ENCODE data around the gene SV2C. TPM values are rescaled to one million over a fixed set of nuclear protein-coding genes. Genes with fewer than 3 reads are reported as not detected.

The SV2C gene
- total RNA-seq, 4 donors from 2014 or later, result 0.05 to 0.11 TPM; not detected in 2

DNA sequence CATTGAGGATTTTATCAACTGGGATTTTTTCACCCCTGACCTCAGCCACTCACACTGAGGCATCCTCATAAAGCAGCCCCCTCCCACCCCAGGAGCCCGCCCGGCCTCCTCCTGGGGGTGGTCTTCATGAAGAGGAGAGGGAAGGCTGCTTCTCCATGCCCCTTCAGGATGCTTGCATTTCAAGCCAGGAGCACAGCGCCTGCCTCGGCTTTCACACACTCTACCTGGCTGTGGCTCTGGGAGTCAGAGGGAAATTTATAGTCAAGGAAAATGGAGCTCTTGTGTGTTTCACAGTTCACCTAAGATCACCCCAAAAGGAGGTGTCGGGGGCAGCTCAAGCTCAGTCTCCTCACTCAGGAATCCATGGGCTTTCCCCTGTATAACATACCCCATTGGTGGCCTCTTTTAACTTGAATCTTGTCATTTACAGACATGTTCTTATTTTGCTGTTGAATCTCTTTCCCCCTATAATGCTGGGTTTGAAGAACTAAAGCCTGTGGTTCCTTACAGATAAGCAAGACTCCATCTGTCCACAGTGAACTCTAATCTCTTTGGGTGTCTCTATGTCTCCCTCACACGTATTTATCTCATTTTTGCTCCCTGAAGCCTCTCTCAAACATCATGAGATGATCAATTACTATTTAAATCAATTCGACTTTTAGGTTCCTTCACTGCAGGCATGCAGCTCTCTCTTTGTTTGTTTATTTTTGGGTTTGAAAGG is 297.3 kb downstream of the SV2C start:
- 78 to 82% methylated on average over 7 of the region's 7 CpGs for WGBS, 2 donors
- Histone ChIP-seq H3K4me1 (peaks cover 14 to 18% of the 10 kb centered on the region in 2 donors), H3K9me3 (no peaks in the 10 kb centered on the region), H3K27ac (no peak overlapping the region), H3K4me3 (replicated peaks in 1 of 3) (no peak overlapping the region), H3K36me3 (no peaks in the 10 kb centered on the region), H3K27me3 (no peaks in the 10 kb centered on the region)
- no peak for DNase-seq
- TF ChIP-seq, protein P1, sequence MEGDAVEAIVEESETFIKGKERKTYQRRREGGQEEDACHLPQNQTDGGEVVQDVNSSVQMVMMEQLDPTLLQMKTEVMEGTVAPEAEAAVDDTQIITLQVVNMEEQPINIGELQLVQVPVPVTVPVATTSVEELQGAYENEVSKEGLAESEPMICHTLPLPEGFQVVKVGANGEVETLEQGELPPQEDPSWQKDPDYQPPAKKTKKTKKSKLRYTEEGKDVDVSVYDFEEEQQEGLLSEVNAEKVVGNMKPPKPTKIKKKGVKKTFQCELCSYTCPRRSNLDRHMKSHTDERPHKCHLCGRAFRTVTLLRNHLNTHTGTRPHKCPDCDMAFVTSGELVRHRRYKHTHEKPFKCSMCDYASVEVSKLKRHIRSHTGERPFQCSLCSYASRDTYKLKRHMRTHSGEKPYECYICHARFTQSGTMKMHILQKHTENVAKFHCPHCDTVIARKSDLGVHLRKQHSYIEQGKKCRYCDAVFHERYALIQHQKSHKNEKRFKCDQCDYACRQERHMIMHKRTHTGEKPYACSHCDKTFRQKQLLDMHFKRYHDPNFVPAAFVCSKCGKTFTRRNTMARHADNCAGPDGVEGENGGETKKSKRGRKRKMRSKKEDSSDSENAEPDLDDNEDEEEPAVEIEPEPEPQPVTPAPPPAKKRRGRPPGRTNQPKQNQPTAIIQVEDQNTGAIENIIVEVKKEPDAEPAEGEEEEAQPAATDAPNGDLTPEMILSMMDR (IDR thresholded peaks at IDR 0.05), result no peak
- TF ChIP-seq POLR2A (IDR thresholded peaks at IDR 0.05), result no peak
- intact Hi-C loops (cut with DNase I), result no loop called here

DNA sequence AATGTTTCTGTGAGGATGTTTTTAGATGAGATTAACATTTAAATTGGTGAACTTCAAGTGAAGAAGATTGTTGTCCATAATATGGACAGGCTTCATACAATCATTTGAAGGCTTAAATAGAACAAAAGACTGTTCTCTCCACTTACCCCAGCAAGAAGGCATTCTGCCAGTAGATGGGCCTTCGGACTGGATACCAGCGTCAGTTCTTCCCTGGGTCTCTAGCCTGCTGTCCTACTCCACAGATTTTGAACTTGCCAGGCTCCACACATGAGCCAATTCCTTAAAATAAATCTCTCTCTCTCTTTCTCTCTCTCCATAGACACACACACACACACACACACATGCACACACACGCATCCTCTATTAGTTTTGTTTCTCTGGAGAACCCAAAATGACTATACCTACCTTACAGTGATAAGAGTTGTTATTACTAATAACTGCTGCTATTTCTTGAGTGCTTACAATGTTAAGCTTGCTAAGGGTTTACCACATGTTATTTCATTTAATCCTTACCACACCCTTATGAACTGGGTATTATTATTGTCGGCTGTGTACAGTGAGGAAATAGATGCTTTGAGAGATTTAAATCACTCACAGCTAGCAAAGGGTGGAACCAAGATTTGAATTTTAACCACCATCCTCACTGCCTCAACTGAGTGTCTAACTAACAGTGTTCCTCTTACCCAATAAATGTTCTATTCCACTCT is 300.1 kb downstream of the SV2C start:
- Histone ChIP-seq H3K9me3 (no peaks in the 10 kb centered on the region), H3K27me3 (no peaks in the 10 kb centered on the region), H3K27ac (no peak overlapping the region), H3K4me3 (replicated peaks in 1 of 3) (no peak overlapping the region), H3K4me1 (peaks cover 39 to 42% of the 10 kb centered on the region in 2 donors), H3K36me3 (no peaks in the 10 kb centered on the region)
- no peak for DNase-seq
- intact Hi-C loops (cut with DNase I), result no loop called here
- WGBS, 2 donors, result 89 to 95% methylated on average over 4 of the region's 4 CpGs
- TF ChIP-seq, protein P1 (IDR thresholded peaks at IDR 0.05), result no peak
- TF ChIP-seq POLR2A (IDR thresholded peaks at IDR 0.05), result no peak

DNA sequence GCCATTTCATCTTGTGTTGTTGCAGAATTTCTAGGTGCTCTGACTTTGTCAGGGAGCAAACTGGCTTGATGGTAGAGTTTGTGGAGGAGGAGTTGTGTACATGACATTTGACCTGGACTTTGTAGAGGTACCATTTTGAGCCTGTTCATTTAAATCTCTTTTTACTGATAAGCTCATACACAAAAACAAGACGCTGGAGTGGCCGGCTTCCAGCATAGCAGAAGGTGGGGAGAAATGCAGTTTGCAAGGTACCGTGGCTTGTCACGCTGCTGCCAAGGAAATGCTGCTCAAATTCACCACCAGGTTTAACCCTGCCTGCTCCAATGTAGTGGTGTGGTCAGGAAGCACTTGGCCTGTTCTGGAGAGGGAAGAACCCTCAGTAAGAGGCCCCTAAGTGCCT is 301.0 kb downstream of the SV2C start:
- peaks cover 47 to 49% of the 10 kb centered on the region in 2 donors for H3K4me1 ChIP-seq
- intact Hi-C loops (cut with DNase I), result no loop called here
- 23 to 40% methylated on average over 4 of the region's 4 CpGs for WGBS, 2 donors

DNA sequence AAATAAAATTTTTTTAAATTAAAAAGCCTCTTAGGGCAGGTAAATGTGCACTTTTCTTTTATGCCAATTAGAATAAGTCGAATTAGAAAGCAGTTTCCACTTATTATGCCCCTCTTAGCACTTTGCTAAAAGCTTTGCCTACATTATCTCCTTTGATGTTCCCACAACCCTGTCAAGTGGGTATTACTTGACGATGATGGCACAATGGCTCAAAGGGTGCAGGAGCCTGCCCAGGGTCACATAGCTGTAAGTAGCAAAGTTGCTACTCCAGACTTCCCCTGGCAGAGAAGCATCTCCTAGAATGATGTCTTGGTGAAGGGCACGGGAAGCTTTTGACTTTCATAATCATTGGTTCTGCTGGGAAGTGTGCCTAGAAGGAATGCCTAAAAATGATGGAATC is 301.5 kb downstream of the SV2C start:
- H3K9me3 ChIP-seq, result no peaks in the 10 kb centered on the region
- peak overlapping the region; percentile 70 to 91 (median 83) for H3K27ac ChIP-seq
- no peak for TF ChIP-seq POLR2A (IDR thresholded peaks at IDR 0.05)
- TF ChIP-seq, protein P1 (IDR thresholded peaks at IDR 0.05), result no peak
- H3K4me1 ChIP-seq, result peaks cover 53 to 54% of the 10 kb centered on the region in 2 donors
- H3K27me3 ChIP-seq, result no peaks in the 10 kb centered on the region
- intact Hi-C loops (cut with DNase I), result no loop called here
- WGBS, 2 donors, result 64 to 66% methylated on average over 3 of the region's 3 CpGs
- H3K4me3 ChIP-seq (replicated peaks in 1 of 3), result no peak overlapping the region
- no peak for DNase-seq
- no peaks in the 10 kb centered on the region for H3K36me3 ChIP-seq

More for the DNA sequence above, 301.0 kb downstream of the SV2C start:
- Histone ChIP-seq H3K27ac (peak overlapping the region; percentile 70 to 91 (median 83)), H3K4me3 (replicated peaks in 1 of 3) (no peak overlapping the region), H3K36me3 (no peaks in the 10 kb centered on the region), H3K27me3 (no peaks in the 10 kb centered on the region), H3K9me3 (no peaks in the 10 kb centered on the region)
- TF ChIP-seq POLR2A (IDR thresholded peaks at IDR 0.05), result no peak
- TF ChIP-seq, protein P1 (IDR thresholded peaks at IDR 0.05), result no peak
- peak; percentile 35 to 52 for DNase-seq

DNA sequence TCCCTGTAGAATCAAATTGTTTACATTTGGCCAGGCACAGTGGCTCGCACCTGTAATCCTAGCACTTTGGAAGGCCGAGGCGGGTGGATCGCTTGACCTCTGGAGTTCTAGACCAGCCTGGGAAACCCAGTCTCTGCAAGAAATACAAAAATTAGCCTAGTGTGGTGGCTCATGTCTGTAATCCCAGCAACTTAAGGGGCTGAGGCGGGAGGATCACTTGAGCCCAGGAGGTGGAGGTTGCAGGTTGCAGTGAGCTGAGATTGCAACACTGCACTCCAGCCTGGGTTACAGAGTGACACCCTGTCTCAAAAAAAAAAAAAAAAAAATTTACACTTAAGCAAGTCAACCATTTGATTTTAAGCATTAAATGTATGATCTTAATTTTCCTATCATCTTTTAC is 302.4 kb downstream of the SV2C start:
- no peak overlapping the region for H3K4me3 ChIP-seq (replicated peaks in 1 of 3)
- H3K9me3 ChIP-seq, result no peaks in the 10 kb centered on the region
- intact Hi-C loops (cut with DNase I), result no loop called here
- no peaks in the 10 kb centered on the region for H3K36me3 ChIP-seq
- DNase-seq, result peak; percentile 77 to 82
- WGBS, 2 donors, result 71 to 78% methylated on average over 5 of the region's 5 CpGs
- H3K27me3 ChIP-seq, result no peaks in the 10 kb centered on the region
- peaks cover 55 to 61% of the 10 kb centered on the region in 2 donors for H3K4me1 ChIP-seq
- TF ChIP-seq POLR2A (IDR thresholded peaks at IDR 0.05), result no peak
- TF ChIP-seq, protein P1 (IDR thresholded peaks at IDR 0.05), result no peak
- peak overlapping the region; percentile 70 to 91 (median 83) for H3K27ac ChIP-seq
